LHCN-M2 (cell line): ENCODE results near the gene TRIM7. TPM values are rescaled to one million over a fixed set of nuclear protein-coding genes. Genes with fewer than 3 reads are reported as not detected.
A peak's percentile ranks its signal among the peaks of the same experiment; 100 is the strongest.

Source experiments
- DNase-seq: peaks from one replicate; pipeline ENCODE4 v3.0.0-alpha.2; 2012; ENCODE audit warnings: low read depth
- total RNA-seq: library from RNA; depleted of rRNA; stranded (reverse); fragments of >200 nt; gene quantifications from 2 replicates; pipeline ENCODE4 v1.2.3, GENCODE V29; 2014

TRIM7 gene
- total RNA-seq, 1 experiment from 2014 or later: 1.5 TPM

DNA sequence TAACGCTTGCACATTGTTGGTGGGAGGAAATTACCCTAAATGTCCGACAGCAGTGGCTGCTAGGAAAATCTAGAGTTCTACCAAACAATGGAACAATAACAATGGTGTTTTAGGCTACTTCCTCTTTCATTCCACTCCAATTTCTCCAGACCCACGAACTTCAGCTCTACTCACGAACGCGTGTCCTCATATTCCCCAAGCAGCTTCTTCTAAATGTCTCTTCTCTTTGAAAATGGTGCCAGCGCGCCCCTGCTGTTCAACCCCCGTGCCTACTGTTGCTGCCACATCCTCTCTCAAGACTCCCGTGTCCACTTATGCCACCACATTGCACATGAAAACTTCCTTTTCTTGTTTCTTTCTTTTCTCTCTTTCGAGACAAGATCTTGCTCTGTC, 32.0 kb downstream of the TRIM7 start:
- DNase-seq: peak; percentile 50

- DNase-seq: no peak
Measured at GRCh38 chr5:181171782-181172181, 33.2 kb downstream of the TRIM7 start.

- DNase-seq: no peak
Measured at GRCh38 chr5:181170996-181171395, 34.0 kb downstream of the TRIM7 start.

GRCh38 chr5:181170237-181170825, 34.7 kb downstream of the TRIM7 start:
- no peak for DNase-seq

- DNase-seq: peak; percentile 68
Measured at GRCh38 chr5:181169459-181170236, 35.3 kb downstream of the TRIM7 start.

- no peak for DNase-seq
Measured at GRCh38 chr5:181168595-181169118, 36.3 kb downstream of the TRIM7 start.

DNA sequence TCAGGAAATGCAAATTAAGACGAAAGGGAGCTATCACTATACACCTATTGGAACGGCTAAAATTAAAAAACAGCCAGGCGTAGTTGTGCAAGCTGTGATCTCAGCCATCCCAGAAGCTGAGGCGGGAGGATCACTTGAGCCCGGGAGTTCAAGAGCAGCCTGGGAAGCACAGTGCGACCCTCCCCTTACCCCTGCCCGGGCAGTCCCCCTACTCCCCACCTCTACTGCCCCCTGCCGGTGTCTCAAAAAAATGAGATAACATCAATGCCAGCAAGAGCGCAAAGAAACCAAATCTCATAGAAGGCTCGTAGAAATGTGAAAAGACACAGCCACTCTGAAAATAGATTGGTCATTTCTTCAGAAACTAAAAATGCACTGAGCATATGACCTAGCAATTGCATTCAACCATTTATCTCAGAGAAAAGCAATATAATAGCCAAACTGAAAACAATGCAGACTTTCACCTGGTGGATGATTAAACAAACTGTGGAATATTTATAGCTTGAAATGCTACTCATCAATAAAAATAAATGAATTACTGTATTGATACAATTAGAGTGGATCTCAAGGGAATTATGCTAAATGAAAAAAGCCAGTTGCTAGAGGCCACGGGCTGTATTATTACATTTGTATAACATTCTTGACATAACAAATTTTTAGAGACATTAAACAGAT, 37.0 kb downstream of the TRIM7 start:
- DNase-seq: no peak

DNA sequence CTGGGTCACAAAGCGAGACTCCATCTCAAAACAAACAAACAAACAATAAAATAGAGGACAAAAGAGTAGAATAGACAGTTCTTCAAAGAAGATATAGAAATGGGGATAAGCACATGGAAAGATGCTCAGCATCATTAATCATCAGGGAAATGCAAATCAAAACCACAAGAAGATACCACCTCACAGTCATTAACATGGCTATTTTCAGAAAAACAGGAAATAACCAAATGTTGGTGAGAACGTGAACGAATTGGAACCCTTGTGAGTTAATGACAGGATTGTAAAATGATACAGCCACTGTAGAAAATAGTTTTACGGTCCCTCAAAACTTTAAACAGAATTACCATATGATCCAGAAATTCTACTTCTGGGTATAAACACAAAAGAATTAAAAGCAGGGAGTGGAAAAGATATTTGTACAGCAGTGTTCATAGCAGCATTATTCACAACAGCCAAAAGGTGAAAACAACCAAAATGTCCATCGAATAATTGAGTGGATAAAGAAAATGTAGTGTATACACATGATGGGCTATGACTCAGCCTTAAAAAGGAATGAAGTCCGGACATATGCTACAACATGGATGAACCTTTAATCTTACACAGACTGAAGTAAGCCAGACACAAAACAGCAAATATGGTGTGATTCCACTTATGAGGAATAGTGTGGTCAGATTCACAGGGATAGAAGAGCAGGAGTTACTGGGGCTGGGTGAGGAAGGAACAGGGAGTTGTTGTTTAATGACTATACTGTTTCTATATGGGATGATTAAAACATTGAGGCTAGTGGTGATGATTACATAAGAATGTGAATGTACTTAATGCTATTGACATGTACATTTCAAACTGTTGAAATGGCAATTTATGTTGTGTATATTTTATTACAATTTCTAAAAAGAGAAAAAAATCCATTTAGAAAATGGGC, 37.9 kb downstream of the TRIM7 start:
- DNase-seq: no peak

- DNase-seq: no peak
Measured at GRCh38 chr5:181164076-181164952, 40.7 kb downstream of the TRIM7 start.

- no peak for DNase-seq
Measured at GRCh38 chr5:181163487-181164075, 41.4 kb downstream of the TRIM7 start.

- DNase-seq: no peak
Measured at GRCh38 chr5:181161534-181162175, 43.3 kb downstream of the TRIM7 start.

- peak; percentile 41 for DNase-seq
Measured at GRCh38 chr5:181160755-181161533, 44.1 kb downstream of the TRIM7 start.

- DNase-seq: no peak
Measured at GRCh38 chr5:181160152-181160754, 44.7 kb downstream of the TRIM7 start.

DNA sequence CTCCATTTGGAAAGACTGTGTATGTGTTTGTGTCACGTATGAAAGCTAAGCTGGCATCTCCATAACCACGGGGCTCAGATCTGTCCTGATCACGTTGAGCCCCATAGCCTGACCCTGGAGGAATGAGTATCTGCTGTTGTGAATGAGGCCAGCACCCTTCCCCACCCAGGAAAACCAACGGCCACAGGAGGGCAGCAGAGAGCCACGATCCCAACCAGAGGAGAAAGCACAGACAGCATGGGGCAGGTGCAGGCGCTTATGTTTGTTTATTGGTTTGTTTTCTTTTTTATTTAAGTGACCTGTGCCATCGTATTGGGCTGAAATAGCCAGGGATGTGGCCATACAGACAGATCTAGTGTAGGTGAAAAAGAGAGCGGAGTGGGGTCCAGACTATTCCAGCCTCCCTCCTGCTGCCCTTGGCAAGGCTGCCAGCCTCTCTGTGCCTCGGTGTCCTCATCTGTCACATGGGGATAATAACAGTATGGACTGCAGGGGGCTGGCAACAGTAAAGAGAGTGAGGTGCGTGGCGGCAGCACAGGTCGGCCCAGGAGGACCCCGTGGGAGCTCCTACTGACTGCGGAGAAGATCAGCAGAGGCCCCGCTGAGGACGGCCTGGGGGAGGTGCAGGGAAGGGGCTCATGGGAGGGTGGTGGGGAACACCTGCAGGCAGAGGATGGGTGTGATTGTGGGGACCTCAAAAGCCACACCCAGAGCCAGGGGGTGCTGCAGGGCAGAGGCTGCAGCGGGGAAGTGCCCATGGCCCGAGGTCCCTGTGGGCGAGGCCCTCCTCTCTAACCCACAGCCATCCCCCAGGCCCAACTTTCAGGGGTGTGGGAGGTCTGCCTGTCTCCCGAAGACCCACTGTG, 45.5 kb downstream of the TRIM7 start:
- peak; percentile 75 for DNase-seq

DNA sequence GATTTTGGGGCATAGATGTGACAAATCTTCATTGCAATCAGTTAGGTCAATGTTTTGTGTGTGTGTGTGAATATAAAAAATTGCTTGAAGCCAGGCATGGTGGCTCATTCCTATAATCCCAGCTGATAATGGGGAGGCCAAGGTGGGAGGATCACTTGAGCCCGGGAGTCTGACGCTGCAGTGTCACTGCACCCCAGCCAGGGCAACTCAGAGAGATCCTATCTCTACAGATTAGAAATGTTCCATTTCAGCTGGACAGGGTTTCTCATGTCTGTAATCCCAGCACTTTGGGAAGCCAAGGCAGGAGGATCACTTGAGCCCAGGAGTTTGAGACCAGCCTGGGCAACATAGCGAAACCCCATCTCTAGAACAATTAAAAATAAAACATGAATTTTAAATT, 46.1 kb downstream of the TRIM7 start:
- DNase-seq: no peak

GRCh38 chr5:181156758-181157157, 48.2 kb downstream of the TRIM7 start:
- no peak for DNase-seq

- DNase-seq: no peak
Measured at GRCh38 chr5:181153814-181154213, 51.2 kb downstream of the TRIM7 start.
